Stimulated activated CD4-positive, alpha-beta T cell treated with anti-CD3 and anti-CD28 coated beads, Interleukin-2, amount 100 ng/mL, for 24 hours (primary cell): Measurements from ENCODE around the gene BCOR.

ENCODE experiments used
- DNase-seq, 2 donors: peaks; one replicate each; pipeline ENCODE4 v3.0.0-alpha.2; 2020

BCOR gene

GRCh38 chrX:40083120-40083978 is 14.4 kb downstream of the BCOR start:
- DNase-seq = peak in 1 of 2 donors; percentile 34

- DNase-seq = no peak
Observed at GRCh38 chrX:40082447-40083119, 15.2 kb downstream of the BCOR start.

GRCh38 chrX:40081679-40082068 is 16.1 kb downstream of the BCOR start:
- DNase-seq = no peak

GRCh38 chrX:40080894-40081678 is 16.7 kb downstream of the BCOR start:
- no peak for DNase-seq

GRCh38 chrX:40079572-40079971 is 18.2 kb downstream of the BCOR start:
- DNase-seq = no peak

GRCh38 chrX:40078489-40079227 is 19.1 kb downstream of the BCOR start:
- DNase-seq = no peak

GRCh38 chrX:40077906-40078305 is 19.9 kb downstream of the BCOR start:
- DNase-seq = no peak

- no peak for DNase-seq
Observed at GRCh38 chrX:40076750-40077575, 20.8 kb downstream of the BCOR start.

- DNase-seq = no peak
Observed at GRCh38 chrX:40074959-40075332, 22.8 kb downstream of the BCOR start.

GRCh38 chrX:40074080-40074958 is 23.4 kb downstream of the BCOR start:
- DNase-seq = no peak

GRCh38 chrX:40073439-40074054 is 24.2 kb downstream of the BCOR start:
- DNase-seq = no peak

GRCh38 chrX:40072246-40072645 is 25.5 kb downstream of the BCOR start:
- no peak for DNase-seq

GRCh38 chrX:40068048-40068447 is 29.7 kb downstream of the BCOR start:
- DNase-seq = no peak

- no peak for DNase-seq
Observed at GRCh38 chrX:40066700-40067099, 31.1 kb downstream of the BCOR start.

GRCh38 chrX:40065296-40066046 is 32.3 kb downstream of the BCOR start:
- no peak for DNase-seq

- no peak for DNase-seq
Observed at GRCh38 chrX:40064055-40064597, 33.6 kb downstream of the BCOR start.

- no peak for DNase-seq
Observed at GRCh38 chrX:40063555-40063954, 34.2 kb downstream of the BCOR start.

GRCh38 chrX:40062525-40063155 is 35.1 kb downstream of the BCOR start:
- DNase-seq = no peak
